ENCODE data around the gene MEDAG.

MEDAG gene

GRCh38 chr13:30959678-30960077, 53.6 kb downstream of the MEDAG start:
- TF ChIP-seq CTCF (IDR thresholded peaks at IDR 0.05; ENCODE audit: insufficient read depth, low read length): no peak
- TF ChIP-seq GABPA (IDR thresholded peaks at IDR 0.05; ENCODE audit: low read depth): no peak
- DNase-seq (ENCODE audit: low read depth in 1 of 2, low spot score in 1 of 2): no peak
- Histone ChIP-seq H3K4me3 (replicated peaks; ENCODE audit: insufficient read depth, low read length) (no peak overlapping the region), H3K27me3 (ENCODE audit: insufficient read depth, poor library complexity, severe bottlenecking) (peaks cover 10% of the 10 kb centered on the region), H3K27ac (replicated peaks) (no peak overlapping the region)

GRCh38 chr13:30963791-30964190, 57.7 kb downstream of the MEDAG start:
- no peak overlapping the region for H3K4me3 ChIP-seq (replicated peaks; ENCODE audit: insufficient read depth, low read length)
- TF ChIP-seq SPI1 (IDR thresholded peaks at IDR 0.05; ENCODE audit: borderline replicate concordance, low read depth) (no peak), CTCF (IDR thresholded peaks at IDR 0.05; ENCODE audit: insufficient read depth, low read length) (no peak), GABPA (IDR thresholded peaks at IDR 0.05; ENCODE audit: low read depth) (no peak), POLR2AphosphoS5 (IDR thresholded peaks at IDR 0.05; ENCODE audit: low read depth) (no peak), REST (IDR thresholded peaks at IDR 0.05; ENCODE audit: insufficient replicate concordance, low read depth) (no peak)
- no peak for DNase-seq (ENCODE audit: low read depth in 1 of 2, low spot score in 1 of 2)

GRCh38 chr13:30965380-30965779, 59.3 kb downstream of the MEDAG start:
- Histone ChIP-seq H3K4me3 (replicated peaks; ENCODE audit: insufficient read depth, low read length) (no peak overlapping the region), H3K27ac (replicated peaks) (no peak overlapping the region), H3K27me3 (ENCODE audit: insufficient read depth, poor library complexity, severe bottlenecking) (peaks cover 10% of the 10 kb centered on the region)
- DNase-seq (ENCODE audit: low read depth in 1 of 2, low spot score in 1 of 2): no peak
- TF ChIP-seq GABPA (IDR thresholded peaks at IDR 0.05; ENCODE audit: low read depth) (no peak), CTCF (IDR thresholded peaks at IDR 0.05; ENCODE audit: insufficient read depth, low read length) (no peak), SPI1 (IDR thresholded peaks at IDR 0.05; ENCODE audit: borderline replicate concordance, low read depth) (no peak), REST (IDR thresholded peaks at IDR 0.05; ENCODE audit: insufficient replicate concordance, low read depth) (no peak), POLR2AphosphoS5 (IDR thresholded peaks at IDR 0.05; ENCODE audit: low read depth) (no peak)

More at GRCh38 chr13:30963791-30964190, 57.7 kb downstream of the MEDAG start:
- H3K27ac ChIP-seq (replicated peaks): no peak overlapping the region
- peaks cover 10% of the 10 kb centered on the region for H3K27me3 ChIP-seq (ENCODE audit: insufficient read depth, poor library complexity, severe bottlenecking)

- Histone ChIP-seq H3K4me3 (replicated peaks; ENCODE audit: insufficient read depth, low read length) (no peak overlapping the region), H3K27me3 (ENCODE audit: insufficient read depth, poor library complexity, severe bottlenecking) (peaks cover 16% of the 10 kb centered on the region), H3K27ac (replicated peaks) (no peak overlapping the region)
- DNase-seq (ENCODE audit: low read depth in 1 of 2, low spot score in 1 of 2): no peak
- TF ChIP-seq POLR2AphosphoS5 (IDR thresholded peaks at IDR 0.05; ENCODE audit: low read depth): no peak
- no peak for TF ChIP-seq CTCF (IDR thresholded peaks at IDR 0.05; ENCODE audit: insufficient read depth, low read length)
- TF ChIP-seq REST (IDR thresholded peaks at IDR 0.05; ENCODE audit: insufficient replicate concordance, low read depth): no peak
- TF ChIP-seq SPI1 (IDR thresholded peaks at IDR 0.05; ENCODE audit: borderline replicate concordance, low read depth): no peak
- no peak for TF ChIP-seq GABPA (IDR thresholded peaks at IDR 0.05; ENCODE audit: low read depth)
These were observed 60.0 kb downstream of the MEDAG start for GRCh38 chr13:30966101-30966500.

Measured in HL-60 (cell line).